Type B pancreatic cell (in vitro differentiated cells): ENCODE measurements around the gene BCL2A1. TPM values are rescaled to one million over a fixed set of nuclear protein-coding genes. Genes with fewer than 3 reads are reported as not detected.

ENCODE experiments used
- DNase-seq: peaks from one replicate; pipeline ENCODE4 v3.0.0; 2021; ENCODE audit warnings: mixed read lengths; ENCODE audit not compliant: unreplicated experiment; ENCODE audit errors: extremely low spot score
- H3K27ac Mint-ChIP-seq: 2 replicates; pipeline ENCODE4 v1.8.0; 2021; ENCODE audit warnings: mild to moderate bottlenecking, mixed read lengths
- H3K27me3 Mint-ChIP-seq: 2 replicates; pipeline ENCODE4 v1.8.0; 2021; ENCODE audit warnings: mixed read lengths
- H3K36me3 Mint-ChIP-seq: 2 replicates; pipeline ENCODE4 v1.8.0; 2021; ENCODE audit warnings: mixed read lengths
- H3K4me1 Mint-ChIP-seq: one replicate; pipeline ENCODE4 v1.8.0; 2021; ENCODE audit warnings: mixed read lengths; ENCODE audit not compliant: unreplicated experiment
- H3K4me3 Mint-ChIP-seq: 2 replicates; pipeline ENCODE4 v1.8.0; 2021; ENCODE audit warnings: mild to moderate bottlenecking, mixed read lengths
- H3K9me3 Mint-ChIP-seq: 2 replicates; pipeline ENCODE4 v1.8.0; 2021; ENCODE audit warnings: mixed read lengths
- total RNA-seq: library from RNA; stranded (reverse); gene quantifications from 2 replicates; pipeline ENCODE4 v1.2.1, GENCODE V29; 2021; ENCODE audit warnings: low replicate concordance
- TF ChIP-seq, protein P1 (sequence below): fragments of 200-600 bp; sonication (generic); conservative IDR thresholded peaks from 2 replicates; pipeline ENCODE4 v1.5.0; 2021; ENCODE audit warnings: antibody characterized with exemption, mild to moderate bottlenecking

Gene BCL2A1
- total RNA-seq, 1 donor from 2014 or later: not detected

- Mint-ChIP-seq H3K4me1 (no peaks in the 10 kb centered on the region), H3K27ac (no peak overlapping the region), H3K4me3 (no peak overlapping the region), H3K9me3 (no peaks in the 10 kb centered on the region), H3K36me3 (no peaks in the 10 kb centered on the region), H3K27me3 (no peaks in the 10 kb centered on the region)
- DNase-seq: no peak
- TF ChIP-seq, protein P1, sequence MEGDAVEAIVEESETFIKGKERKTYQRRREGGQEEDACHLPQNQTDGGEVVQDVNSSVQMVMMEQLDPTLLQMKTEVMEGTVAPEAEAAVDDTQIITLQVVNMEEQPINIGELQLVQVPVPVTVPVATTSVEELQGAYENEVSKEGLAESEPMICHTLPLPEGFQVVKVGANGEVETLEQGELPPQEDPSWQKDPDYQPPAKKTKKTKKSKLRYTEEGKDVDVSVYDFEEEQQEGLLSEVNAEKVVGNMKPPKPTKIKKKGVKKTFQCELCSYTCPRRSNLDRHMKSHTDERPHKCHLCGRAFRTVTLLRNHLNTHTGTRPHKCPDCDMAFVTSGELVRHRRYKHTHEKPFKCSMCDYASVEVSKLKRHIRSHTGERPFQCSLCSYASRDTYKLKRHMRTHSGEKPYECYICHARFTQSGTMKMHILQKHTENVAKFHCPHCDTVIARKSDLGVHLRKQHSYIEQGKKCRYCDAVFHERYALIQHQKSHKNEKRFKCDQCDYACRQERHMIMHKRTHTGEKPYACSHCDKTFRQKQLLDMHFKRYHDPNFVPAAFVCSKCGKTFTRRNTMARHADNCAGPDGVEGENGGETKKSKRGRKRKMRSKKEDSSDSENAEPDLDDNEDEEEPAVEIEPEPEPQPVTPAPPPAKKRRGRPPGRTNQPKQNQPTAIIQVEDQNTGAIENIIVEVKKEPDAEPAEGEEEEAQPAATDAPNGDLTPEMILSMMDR: no peak
Observed at GRCh38 chr15:79952329-79952728, 18.7 kb downstream of the BCL2A1 start.

- H3K9me3 Mint-ChIP-seq: no peaks in the 10 kb centered on the region
- peaks cover 3% of the 10 kb centered on the region for H3K27me3 Mint-ChIP-seq
- no peaks in the 10 kb centered on the region for H3K36me3 Mint-ChIP-seq
- H3K27ac Mint-ChIP-seq: no peak overlapping the region
- H3K4me1 Mint-ChIP-seq: no peaks in the 10 kb centered on the region
- H3K4me3 Mint-ChIP-seq: no peak overlapping the region
- no peak for DNase-seq
- TF ChIP-seq, protein P1: no peak
Observed at GRCh38 chr15:79950247-79950646, 20.7 kb downstream of the BCL2A1 start.

GRCh38 chr15:79948761-79949160 lies 22.2 kb downstream of the BCL2A1 start:
- H3K4me1 Mint-ChIP-seq: no peaks in the 10 kb centered on the region
- DNase-seq: no peak
- H3K9me3 Mint-ChIP-seq: no peaks in the 10 kb centered on the region
- no peak overlapping the region for H3K4me3 Mint-ChIP-seq
- H3K27ac Mint-ChIP-seq: no peak overlapping the region
- H3K27me3 Mint-ChIP-seq: peaks cover 9% of the 10 kb centered on the region
- H3K36me3 Mint-ChIP-seq: no peaks in the 10 kb centered on the region
- TF ChIP-seq, protein P1: no peak

DNA sequence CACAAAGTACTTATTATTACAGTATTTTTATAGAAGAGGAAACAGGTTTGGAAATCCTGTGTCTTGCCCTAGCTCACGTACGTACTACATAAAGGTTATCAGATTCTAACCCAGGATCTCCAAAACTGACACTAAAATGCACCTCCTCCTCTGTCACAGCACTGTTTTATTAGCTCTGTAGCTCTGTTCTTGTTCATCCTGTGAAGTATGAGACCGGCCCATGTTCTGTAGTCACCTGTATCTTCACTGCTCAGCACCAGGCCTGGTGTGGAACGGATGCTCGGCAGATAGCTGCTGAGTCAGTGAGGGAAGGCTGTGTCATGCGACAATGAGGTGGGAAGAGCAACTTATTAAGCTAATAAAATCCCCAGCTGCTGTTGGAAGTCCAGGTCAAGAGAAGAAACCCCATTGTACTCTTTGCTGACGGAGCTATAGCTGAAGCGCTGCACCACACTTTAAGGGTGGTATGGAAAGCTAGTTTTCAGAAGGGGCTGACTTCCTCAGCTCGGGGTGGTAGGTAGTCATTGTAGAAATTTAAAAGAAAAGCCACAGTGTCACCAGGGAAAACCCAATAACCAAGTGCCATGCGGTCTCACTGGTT lies 22.8 kb downstream of the BCL2A1 start:
- Mint-ChIP-seq H3K4me1 (no peaks in the 10 kb centered on the region), H3K27ac (no peak overlapping the region), H3K9me3 (no peaks in the 10 kb centered on the region), H3K27me3 (peaks cover 9% of the 10 kb centered on the region), H3K4me3 (no peak overlapping the region), H3K36me3 (no peaks in the 10 kb centered on the region)
- TF ChIP-seq, protein P1: no peak
- no peak for DNase-seq

DNA sequence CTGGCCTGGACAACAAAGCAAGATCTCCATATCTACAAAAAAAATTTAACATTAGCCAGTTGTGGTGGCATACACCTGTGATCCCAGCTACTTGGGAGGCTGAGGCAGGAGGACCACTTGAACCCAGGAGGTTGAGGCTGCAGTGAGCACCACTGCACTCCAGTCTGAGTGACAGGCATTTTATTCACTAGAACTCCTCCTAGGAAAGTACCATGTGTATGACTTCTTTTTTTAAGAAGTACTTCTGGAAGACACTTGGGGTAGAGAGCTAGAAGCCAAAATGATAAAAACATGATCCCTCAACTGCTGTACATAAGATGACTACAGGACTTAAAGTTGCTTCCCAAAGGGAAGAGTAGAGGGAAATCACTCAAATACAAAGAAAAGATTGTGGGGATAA lies 24.0 kb downstream of the BCL2A1 start:
- Mint-ChIP-seq H3K36me3 (no peaks in the 10 kb centered on the region), H3K4me1 (no peaks in the 10 kb centered on the region), H3K4me3 (no peak overlapping the region), H3K9me3 (no peaks in the 10 kb centered on the region), H3K27ac (no peak overlapping the region), H3K27me3 (peaks cover 17% of the 10 kb centered on the region)
- TF ChIP-seq, protein P1: no peak
- DNase-seq: no peak

DNA sequence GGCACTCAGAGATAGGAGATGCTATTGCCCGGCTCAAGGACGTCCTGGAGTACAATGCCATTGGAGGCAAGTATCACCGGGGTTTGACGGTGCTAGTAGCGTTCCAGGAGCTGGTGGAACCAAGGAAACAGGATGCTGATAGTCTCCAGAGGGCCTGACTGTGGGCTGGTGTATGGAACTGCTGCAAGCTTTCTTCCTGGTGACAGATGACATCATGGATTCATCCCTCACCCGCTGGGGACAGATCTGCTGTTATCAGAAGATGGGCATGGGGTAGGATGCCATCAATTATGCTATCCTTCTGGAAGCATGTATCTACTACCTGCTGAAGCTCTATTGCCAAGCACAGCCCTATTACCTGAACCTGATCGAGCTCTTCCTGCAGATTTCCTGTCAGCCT lies 26.4 kb downstream of the BCL2A1 start:
- peaks cover 17% of the 10 kb centered on the region for H3K27me3 Mint-ChIP-seq
- no peaks in the 10 kb centered on the region for H3K4me1 Mint-ChIP-seq
- no peak overlapping the region for H3K4me3 Mint-ChIP-seq
- H3K27ac Mint-ChIP-seq: no peak overlapping the region
- no peaks in the 10 kb centered on the region for H3K9me3 Mint-ChIP-seq
- DNase-seq: no peak
- TF ChIP-seq, protein P1: no peak
- no peaks in the 10 kb centered on the region for H3K36me3 Mint-ChIP-seq
